Activated CD8-positive, alpha-beta T cell treated with anti-CD3 and anti-CD28 coated beads, Interleukin-2, amount 10 ng/mL, durations not matched to agents 7 days and 5 days (primary cell): ENCODE results near the gene TLR10. TPM values are rescaled to one million over a fixed set of nuclear protein-coding genes. Genes with fewer than 3 reads are reported as not detected.

Experiments used
- ATAC-seq: fragments of 150-1000 bp; cut with Tn5 transposase; one replicate; pipeline ENCODE4 v1.10.0; 2021; ENCODE audit warnings: moderate library complexity
- CTCF ChIA-PET: fragments of 350-600 bp; sonication (Branson Sonifier 250); formaldehyde crosslinking; loops from one replicate; lab custom pipeline; 2021; ENCODE audit warnings: antibody characterized with exemption; lab: Charles Lee
- POLR2A ChIA-PET: fragments of 350-600 bp; sonication (Branson Sonifier 250); formaldehyde crosslinking; loops from one replicate; lab custom pipeline; 2021; ENCODE audit warnings: antibody characterized with exemption; lab: Charles Lee
- DNase-seq: peaks from one replicate; pipeline ENCODE4 v3.0.0-alpha.2; 2020
- H3K27ac Mint-ChIP-seq: one replicate; pipeline ENCODE4 v1.8.0; 2021; ENCODE audit warnings: mild to moderate bottlenecking, mixed read lengths
- H3K27me3 Mint-ChIP-seq: one replicate; pipeline ENCODE4 v1.8.0; 2021; ENCODE audit warnings: low read depth, mixed read lengths
- H3K36me3 Mint-ChIP-seq: one replicate; pipeline ENCODE4 v1.8.0; 2021; ENCODE audit warnings: low read depth, mixed read lengths
- H3K4me1 Mint-ChIP-seq: one replicate; pipeline ENCODE4 v1.8.0; 2021; ENCODE audit warnings: low read depth, mixed read lengths
- H3K4me3 Mint-ChIP-seq: one replicate; pipeline ENCODE4 v1.8.0; 2021; ENCODE audit warnings: mild to moderate bottlenecking, mixed read lengths
- H3K9me3 Mint-ChIP-seq: one replicate; pipeline ENCODE4 v1.8.0; 2022; ENCODE audit warnings: mixed read lengths; ENCODE audit not compliant: insufficient read depth
- total RNA-seq, 2 experiments: library from RNA; stranded (reverse); gene quantifications; one replicate each; pipeline ENCODE4 v1.2.3, GENCODE V29; 2021

The TLR10 gene
- total RNA-seq, 2 experiments from 2014 or later = 0.08 TPM; not detected in 1

- DNase-seq (no peak), ATAC-seq (no peak)
- Mint-ChIP-seq H3K27me3 (no peaks in the 10 kb centered on the region), H3K4me3 (no peak overlapping the region), H3K36me3 (peaks cover 68% of the 10 kb centered on the region), H3K4me1 (peaks cover 24% of the 10 kb centered on the region), H3K9me3 (peaks cover 21% of the 10 kb centered on the region), H3K27ac (no peak overlapping the region)
- ChIA-PET CTCF (interaction anchor here (1.0 to 6.1 kb wide), 4 partner anchors 12 to 55 kb away, joined by 4 to 78 read pairs (median 4); partner anchors contain the start of gene TLR10), POLR2A (no interaction called here)
These were observed 18.2 kb upstream of the TLR10 start for GRCh38 chr4:38800961-38801450.

DNA sequence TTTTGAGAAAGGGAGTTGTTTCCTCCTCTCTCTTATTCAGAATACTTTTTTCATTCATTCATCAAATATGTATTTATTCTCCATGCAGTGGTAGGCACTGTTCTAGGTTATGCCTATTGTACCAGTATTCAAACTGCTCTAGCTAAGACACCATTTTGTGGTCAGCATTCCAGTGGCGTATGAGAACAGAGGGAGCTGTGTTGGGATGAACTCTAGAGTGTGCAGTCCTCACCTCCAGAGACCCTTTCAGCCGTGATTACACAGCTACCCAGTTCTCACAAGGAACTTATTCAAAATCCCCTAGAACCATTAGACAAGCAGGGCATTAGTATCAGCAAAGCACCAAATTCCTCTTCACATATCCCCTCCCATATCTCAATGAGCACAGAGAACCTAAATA is 17.6 kb upstream of the TLR10 start:
- ChIA-PET CTCF (interaction anchor here (1.0 to 6.1 kb wide), 4 partner anchors 11 to 56 kb away, joined by 4 to 78 read pairs (median 4); partner anchors contain the start of gene TLR10), POLR2A (interaction anchor here (1.2 kb wide), 1 partner anchor 9 kb away, joined by 3 read pairs; no protein-coding TSS in a partner anchor)
- Mint-ChIP-seq H3K27ac (no peak overlapping the region), H3K4me1 (peaks cover 17% of the 10 kb centered on the region), H3K36me3 (peaks cover 74% of the 10 kb centered on the region), H3K4me3 (no peak overlapping the region), H3K9me3 (peaks cover 21% of the 10 kb centered on the region), H3K27me3 (no peaks in the 10 kb centered on the region)
- DNase-seq (no peak), ATAC-seq (no peak)

DNA sequence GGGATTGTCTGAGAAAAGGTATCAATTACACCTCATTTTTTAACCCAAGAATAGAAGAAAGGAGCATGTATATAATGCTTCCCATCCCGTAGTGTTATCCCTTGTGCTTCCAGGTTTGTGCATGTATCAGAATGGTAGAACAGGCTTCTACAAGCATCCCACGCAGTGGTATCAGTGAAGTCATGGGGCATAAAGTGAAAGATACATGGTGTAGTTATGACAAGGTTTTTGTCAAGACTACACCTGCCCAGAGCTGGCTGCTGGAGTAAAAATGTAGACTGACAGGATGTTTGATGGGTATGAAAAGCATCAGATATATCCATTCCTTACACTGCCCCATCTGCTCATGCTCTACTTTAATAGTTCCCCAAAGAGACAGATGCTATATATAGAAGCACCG is 12.3 kb upstream of the TLR10 start:
- no peak overlapping the region for H3K4me3 Mint-ChIP-seq
- H3K9me3 Mint-ChIP-seq = peaks cover 10% of the 10 kb centered on the region
- peaks cover 14% of the 10 kb centered on the region for H3K4me1 Mint-ChIP-seq
- no peak overlapping the region for H3K27ac Mint-ChIP-seq
- ChIA-PET CTCF (interaction anchor here (2.3 to 4.3 kb wide), 3 partner anchors 9 to 36 kb away, joined by 7 to 28 read pairs (median 23); partner anchors contain the start of genes TLR1 and TLR10), POLR2A (interaction anchor here (1.2 kb wide), 1 partner anchor 8 kb away, joined by 4 read pairs; no protein-coding TSS in a partner anchor)
- DNase-seq (no peak), ATAC-seq (no peak)
- H3K36me3 Mint-ChIP-seq = peaks cover 60% of the 10 kb centered on the region
- no peaks in the 10 kb centered on the region for H3K27me3 Mint-ChIP-seq

GRCh38 chr4:38794051-38794450 is 11.3 kb upstream of the TLR10 start:
- Mint-ChIP-seq H3K9me3 (peaks cover 17% of the 10 kb centered on the region), H3K4me3 (no peak overlapping the region), H3K27ac (no peak overlapping the region), H3K36me3 (peaks cover 54% of the 10 kb centered on the region), H3K4me1 (peaks cover 14% of the 10 kb centered on the region), H3K27me3 (no peaks in the 10 kb centered on the region)
- ChIA-PET CTCF (interaction anchor here (0.9 to 4.3 kb wide), 4 partner anchors 10 to 66 kb away, joined by 3 to 28 read pairs (median 13); partner anchors contain the start of genes TLR1 and TLR10), POLR2A (interaction anchor here (1.2 kb wide), 1 partner anchor 9 kb away, joined by 4 read pairs; no protein-coding TSS in a partner anchor)
- ATAC-seq (no peak), DNase-seq (no peak)

DNA sequence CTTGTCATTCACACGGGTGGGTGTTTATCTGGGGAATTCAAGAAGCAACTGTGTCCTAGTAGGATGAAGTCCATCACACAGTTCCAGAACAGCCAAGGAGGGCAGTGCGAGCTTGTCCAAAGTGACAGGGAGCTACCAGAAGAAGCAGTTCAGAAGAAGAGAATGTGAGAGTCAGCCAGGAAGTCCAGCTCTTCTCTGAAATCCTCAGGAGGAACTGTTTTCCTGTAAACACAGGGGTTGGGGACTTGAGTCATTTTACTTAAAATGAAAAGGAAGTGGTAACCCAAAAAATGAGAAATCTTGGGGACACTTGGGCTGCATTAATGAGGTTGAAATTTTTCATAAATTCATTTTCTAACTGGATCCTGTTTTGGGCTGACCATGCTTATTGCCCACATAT is 8.2 kb upstream of the TLR10 start:
- no peak for ATAC-seq
- CTCF ChIA-PET = interaction anchor here (1.1 to 2.4 kb wide), 6 partner anchors 8 to 344 kb away, joined by 3 to 16 read pairs (median 6); partner anchors contain the start of genes TLR1 and TLR10

GRCh38 chr4:38788317-38788716 is 5.5 kb upstream of the TLR10 start:
- no peak overlapping the region for H3K27ac Mint-ChIP-seq
- ChIA-PET CTCF (interaction anchor here (1.7 kb wide), 1 partner anchor 29 kb away, joined by 7 read pairs; no protein-coding TSS in a partner anchor), POLR2A (no interaction called here)
- DNase-seq = no peak
- peaks cover 17% of the 10 kb centered on the region for H3K9me3 Mint-ChIP-seq
- no peak overlapping the region for H3K4me3 Mint-ChIP-seq
- no peak for ATAC-seq
- H3K36me3 Mint-ChIP-seq = peaks cover 8% of the 10 kb centered on the region
- H3K4me1 Mint-ChIP-seq = peaks cover 14% of the 10 kb centered on the region
- H3K27me3 Mint-ChIP-seq = no peaks in the 10 kb centered on the region

More for the DNA sequence above, 8.2 kb upstream of the TLR10 start:
- Mint-ChIP-seq H3K4me1 (peaks cover 14% of the 10 kb centered on the region), H3K9me3 (peaks cover 17% of the 10 kb centered on the region), H3K36me3 (peaks cover 29% of the 10 kb centered on the region), H3K27ac (peak overlapping the region; percentile 61), H3K27me3 (no peaks in the 10 kb centered on the region), H3K4me3 (no peak overlapping the region)
- DNase-seq = no peak
- POLR2A ChIA-PET = interaction anchor here (1.1 kb wide), 1 partner anchor 9 kb away, joined by 3 read pairs; no protein-coding TSS in a partner anchor

DNA sequence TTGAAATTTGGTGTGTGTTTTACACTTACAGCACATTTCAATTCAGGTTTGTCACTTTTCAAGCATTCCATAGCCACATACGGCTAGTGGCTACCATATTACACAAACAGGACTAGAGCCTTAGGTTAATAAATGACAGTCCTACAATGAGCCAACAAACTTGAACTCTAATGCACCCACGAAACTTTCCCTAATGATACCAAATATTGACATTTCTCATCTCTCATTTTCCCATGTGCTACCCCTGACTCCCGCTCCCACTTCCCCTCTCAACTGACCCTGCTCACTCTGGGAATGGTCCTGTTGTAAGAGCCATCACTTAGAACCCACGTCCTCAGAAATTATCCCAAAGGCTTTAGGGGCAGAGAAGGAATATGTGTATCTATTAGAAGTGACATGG is 4.9 kb upstream of the TLR10 start:
- peaks cover 17% of the 10 kb centered on the region for H3K9me3 Mint-ChIP-seq
- ChIA-PET CTCF (no interaction called here), POLR2A (no interaction called here)
- H3K4me1 Mint-ChIP-seq = peaks cover 15% of the 10 kb centered on the region
- DNase-seq (no peak), ATAC-seq (no peak)
- H3K4me3 Mint-ChIP-seq = no peak overlapping the region
- peaks cover 8% of the 10 kb centered on the region for H3K36me3 Mint-ChIP-seq
- H3K27ac Mint-ChIP-seq = no peak overlapping the region
- no peaks in the 10 kb centered on the region for H3K27me3 Mint-ChIP-seq

DNA sequence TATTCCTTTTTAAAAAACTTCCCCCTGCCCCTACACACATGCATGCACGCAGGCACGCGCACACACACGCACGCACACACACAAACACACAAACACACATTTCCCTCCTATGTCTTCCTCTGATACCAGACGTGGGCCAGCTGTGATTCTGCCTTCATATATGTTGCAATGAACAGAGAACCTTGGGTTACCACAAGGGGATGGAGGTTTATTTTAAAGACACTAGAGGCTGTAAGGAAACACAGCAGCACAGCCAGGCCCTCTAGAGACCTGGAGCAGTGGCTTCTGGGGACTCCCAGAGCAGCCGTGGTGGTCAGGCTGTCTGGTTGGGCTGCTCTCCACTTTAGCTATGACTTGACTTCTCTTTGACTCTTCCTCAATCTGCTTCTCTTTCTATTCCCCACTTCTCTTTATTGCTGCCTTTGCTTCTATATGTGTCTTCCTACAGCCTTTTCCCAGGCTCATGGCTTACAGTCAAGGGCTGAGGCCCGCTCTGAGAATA is 3.2 kb upstream of the TLR10 start:
- H3K4me1 Mint-ChIP-seq = peaks cover 10% of the 10 kb centered on the region
- peaks cover 16% of the 10 kb centered on the region for H3K9me3 Mint-ChIP-seq
- CTCF ChIA-PET = interaction anchor here (1.0 to 5.7 kb wide), 3 partner anchors 17 to 606 kb away, joined by 4 to 78 read pairs (median 7); partner anchors contain the start of gene TLR1
- POLR2A ChIA-PET = no interaction called here
- no peak overlapping the region for H3K27ac Mint-ChIP-seq
- H3K27me3 Mint-ChIP-seq = no peaks in the 10 kb centered on the region
- ATAC-seq = peak; percentile 27
- peaks cover 7% of the 10 kb centered on the region for H3K36me3 Mint-ChIP-seq
- DNase-seq = no peak
- no peak overlapping the region for H3K4me3 Mint-ChIP-seq

DNA sequence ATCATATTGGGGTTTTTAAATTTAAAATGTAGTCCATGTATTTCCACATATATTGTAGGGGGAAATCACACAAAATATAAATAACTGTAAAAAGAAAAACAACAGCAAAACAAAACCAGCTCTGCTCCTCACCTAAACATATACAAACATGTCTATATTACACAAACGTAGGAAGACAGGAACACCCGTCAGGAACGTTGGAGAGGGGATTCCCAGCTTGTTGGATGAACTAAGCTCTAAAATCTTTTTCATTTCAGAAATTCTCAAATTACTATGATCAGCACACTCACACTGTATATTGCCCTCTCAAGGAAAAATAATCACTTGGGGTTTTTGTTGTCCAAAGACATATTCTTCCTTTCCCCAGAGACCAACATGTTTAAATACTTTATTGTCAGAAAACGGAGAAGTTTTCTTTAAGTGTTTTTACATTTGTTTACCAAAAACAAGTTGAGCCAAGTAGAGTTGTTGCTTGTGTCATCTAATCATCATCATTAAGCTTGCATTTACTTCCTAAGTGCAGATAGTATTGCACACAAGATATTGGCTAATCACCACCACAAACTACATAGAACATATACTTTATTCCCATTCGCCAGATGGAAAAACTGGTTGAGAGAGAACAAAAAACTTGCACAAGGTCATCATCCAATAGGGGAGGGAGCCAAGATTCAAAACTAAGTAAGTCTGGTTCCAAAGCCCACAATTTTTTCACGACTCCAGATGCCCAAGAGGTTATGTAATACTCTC is 2.4 kb upstream of the TLR10 start:
- ATAC-seq (no peak), DNase-seq (no peak)
- no peak overlapping the region for H3K4me3 Mint-ChIP-seq
- peaks cover 6% of the 10 kb centered on the region for H3K4me1 Mint-ChIP-seq
- CTCF ChIA-PET = interaction anchor here (0.8 to 5.7 kb wide), 5 partner anchors 9 to 605 kb away, joined by 4 to 78 read pairs (median 4); partner anchors contain the start of gene TLR1
- peaks cover 5% of the 10 kb centered on the region for H3K36me3 Mint-ChIP-seq
- POLR2A ChIA-PET = no interaction called here
- peaks cover 2% of the 10 kb centered on the region for H3K27me3 Mint-ChIP-seq
- H3K9me3 Mint-ChIP-seq = peaks cover 9% of the 10 kb centered on the region
- H3K27ac Mint-ChIP-seq = no peak overlapping the region

DNA sequence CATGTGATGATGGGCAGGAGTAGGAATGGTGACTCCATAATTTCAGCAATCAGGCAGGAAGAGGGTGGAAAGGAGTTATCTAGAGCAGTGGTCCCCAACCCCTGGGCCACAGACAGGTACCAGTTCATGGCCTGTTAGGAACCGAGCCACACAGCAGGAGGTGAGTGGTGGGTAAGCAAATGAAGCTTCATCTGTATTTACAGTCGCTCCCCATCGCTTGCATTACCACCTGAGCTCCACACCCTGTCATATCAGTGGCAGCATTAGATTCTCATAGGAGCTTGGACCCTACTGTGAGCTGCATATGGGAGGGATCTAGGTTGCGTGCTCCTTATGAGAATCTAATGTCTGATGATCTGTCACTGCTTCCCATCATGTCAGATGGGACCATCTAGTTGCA is 1.4 kb upstream of the TLR10 start:
- DNase-seq (no peak), ATAC-seq (no peak)
- no peaks in the 10 kb centered on the region for H3K9me3 Mint-ChIP-seq
- H3K4me3 Mint-ChIP-seq = no peak overlapping the region
- peaks cover 5% of the 10 kb centered on the region for H3K27me3 Mint-ChIP-seq
- POLR2A ChIA-PET = no interaction called here
- no peaks in the 10 kb centered on the region for H3K36me3 Mint-ChIP-seq
- CTCF ChIA-PET = interaction anchor here (0.6 to 5.7 kb wide), 4 partner anchors 19 to 465 kb away, joined by 3 to 99 read pairs (median 56); partner anchors contain the start of gene TLR1
- H3K4me1 Mint-ChIP-seq = peaks cover 6% of the 10 kb centered on the region
- no peak overlapping the region for H3K27ac Mint-ChIP-seq

DNA sequence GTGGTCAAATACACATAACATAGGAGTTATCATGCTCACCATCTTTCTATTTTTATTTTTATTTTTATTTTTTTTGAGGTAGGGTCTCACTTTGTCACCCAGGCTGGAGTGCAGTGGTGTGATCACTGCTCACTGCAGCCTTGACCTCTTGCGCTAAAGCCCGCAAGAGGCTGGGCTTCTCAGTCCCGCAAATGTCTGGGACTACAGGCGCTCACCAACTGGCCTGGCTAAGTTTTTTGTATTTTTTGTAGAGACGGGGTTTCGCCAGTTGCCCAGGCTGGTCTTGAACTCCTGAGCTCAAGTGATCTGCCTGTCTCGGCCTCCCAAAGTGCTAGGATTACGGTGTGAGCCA is 295 bp upstream of the TLR10 start:
- Mint-ChIP-seq H3K9me3 (no peaks in the 10 kb centered on the region), H3K4me3 (no peak overlapping the region), H3K36me3 (no peaks in the 10 kb centered on the region), H3K27ac (no peak overlapping the region), H3K27me3 (peaks cover 5% of the 10 kb centered on the region), H3K4me1 (peaks cover 6% of the 10 kb centered on the region)
- DNase-seq (no peak), ATAC-seq (no peak)
- CTCF ChIA-PET = interaction anchor here (0.6 to 5.7 kb wide), 31 partner anchors 8 to 714 kb away, joined by 3 to 99 read pairs (median 4); partner anchors contain the start of genes TLR1 and TLR6
- POLR2A ChIA-PET = interaction anchor here (1.1 to 1.2 kb wide), 2 partner anchors 21 to 24 kb away, joined by 4 to 6 read pairs; no protein-coding TSS in a partner anchor
